Coronary artery (tissue), 2 donors: ENCODE measurements around the gene RBM15B.

Experiments
- DNase-seq: peaks from one replicate; pipeline ENCODE4 v3.0.0-alpha.2; 2017; ENCODE audit warnings: low spot score
- H3K27ac ChIP-seq, 2 donors: fragments of 200-600 bp; sonication (generic); one replicate each; pipeline ENCODE4 v1.5.1; 2016 to 2019
- H3K4me3 ChIP-seq: fragments of 200-600 bp; sonication (generic); 2 replicates; pipeline ENCODE4 v1.5.1; 2016; ENCODE audit warnings: mild to moderate bottlenecking, moderate library complexity
- CTCF ChIP-seq: fragments of 200-600 bp; sonication (generic); IDR thresholded peaks from one replicate; pipeline ENCODE4 v1.5.1; 2019; ENCODE audit warnings: antibody characterized with exemption

RBM15B gene

GRCh38 chr3:51401735-51402134, 10.7 kb downstream of the RBM15B start:
- no peak overlapping the region for H3K4me3 ChIP-seq
- no peak for TF ChIP-seq CTCF
- DNase-seq: no peak
- H3K27ac ChIP-seq: peak overlapping the region in 1 of 2 donors; percentile 36

DNA sequence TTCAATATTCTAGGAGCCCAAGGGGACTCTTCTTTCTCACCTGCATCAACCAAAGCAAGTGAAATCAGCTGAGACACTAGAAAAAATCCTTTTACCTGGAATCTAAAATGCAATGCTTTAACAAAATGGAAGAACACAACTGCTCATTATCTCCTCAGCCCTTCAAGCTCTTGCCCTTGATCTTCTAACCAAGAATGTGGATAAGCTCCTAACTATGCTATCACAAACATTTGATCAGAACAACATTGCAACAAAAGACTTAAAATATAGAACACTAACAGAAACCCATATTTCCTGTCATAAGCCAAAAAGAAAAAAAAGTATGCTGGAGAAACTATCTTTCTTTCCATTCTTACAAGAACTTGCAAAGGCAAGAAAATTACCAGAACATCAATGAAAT, 12.6 kb downstream of the RBM15B start:
- no peak for TF ChIP-seq CTCF
- H3K4me3 ChIP-seq: no peak overlapping the region
- H3K27ac ChIP-seq: no peak overlapping the region
- no peak for DNase-seq

DNA sequence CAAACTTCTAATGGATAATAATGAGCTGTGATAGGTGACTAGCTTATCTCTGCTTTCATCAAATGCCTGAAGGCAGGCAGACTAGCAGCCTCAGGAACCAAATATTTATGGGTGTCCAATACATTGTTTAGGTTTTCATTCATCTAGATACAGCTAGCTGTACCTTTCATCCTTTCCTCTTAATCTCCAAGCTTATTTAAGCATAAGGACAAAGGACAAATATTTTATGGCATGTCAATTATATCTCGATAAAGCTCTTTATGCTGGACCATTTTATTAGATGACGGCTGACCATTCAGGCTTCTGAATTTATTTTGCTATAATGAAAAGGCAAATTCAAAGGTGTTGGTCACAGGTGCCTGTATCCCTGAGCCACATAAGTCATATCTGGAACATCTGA, 16.9 kb downstream of the RBM15B start:
- TF ChIP-seq CTCF: no peak
- no peak for DNase-seq
- H3K27ac ChIP-seq: no peak overlapping the region
- no peak overlapping the region for H3K4me3 ChIP-seq

GRCh38 chr3:51408813-51409212, 17.7 kb downstream of the RBM15B start:
- no peak for DNase-seq
- H3K4me3 ChIP-seq: no peak overlapping the region
- no peak for TF ChIP-seq CTCF
- H3K27ac ChIP-seq: no peak overlapping the region

DNA sequence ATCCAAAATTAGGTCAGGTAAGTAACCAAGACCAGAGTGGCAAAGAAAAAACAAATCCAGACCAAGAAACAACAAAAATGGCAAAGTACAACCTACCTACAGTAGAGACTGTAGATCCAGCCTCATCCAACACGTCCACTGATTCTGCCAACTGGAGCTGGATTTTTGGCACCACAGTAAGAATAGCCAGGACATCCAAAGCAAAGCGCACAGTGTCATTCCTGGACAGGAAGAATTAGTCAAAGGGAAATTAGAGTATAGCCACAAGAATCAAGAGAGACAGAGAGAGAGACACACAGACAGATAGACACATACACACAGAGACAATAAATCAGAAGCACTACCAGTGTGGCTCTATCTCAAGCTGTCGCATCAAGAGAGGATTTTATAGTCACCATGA, 31.1 kb downstream of the RBM15B start:
- no peak for TF ChIP-seq CTCF
- Histone ChIP-seq H3K4me3 (no peak overlapping the region), H3K27ac (no peak overlapping the region)

DNA sequence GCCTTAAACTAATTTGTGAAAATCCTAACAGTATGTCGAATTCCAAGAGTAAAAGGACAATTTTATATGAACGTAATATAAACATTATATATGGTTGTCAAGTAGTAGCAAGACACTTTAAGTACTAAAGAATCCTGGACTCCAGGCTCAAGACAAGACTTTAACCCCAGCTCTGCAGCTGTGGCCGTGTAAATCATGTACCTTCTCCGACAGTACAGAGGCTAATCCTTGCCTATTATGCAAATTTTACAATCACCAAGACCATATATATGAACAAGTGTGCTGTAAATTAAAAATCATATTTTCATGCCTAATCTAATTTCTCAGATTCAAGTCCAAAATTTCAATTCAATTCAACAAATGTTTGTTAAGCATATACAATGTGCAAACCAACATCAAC, 35.8 kb downstream of the RBM15B start:
- TF ChIP-seq CTCF: no peak
- no peak overlapping the region for H3K27ac ChIP-seq
- H3K4me3 ChIP-seq: no peak overlapping the region
- DNase-seq: no peak

More for the DNA sequence above, 31.1 kb downstream of the RBM15B start:
- no peak for DNase-seq

DNA sequence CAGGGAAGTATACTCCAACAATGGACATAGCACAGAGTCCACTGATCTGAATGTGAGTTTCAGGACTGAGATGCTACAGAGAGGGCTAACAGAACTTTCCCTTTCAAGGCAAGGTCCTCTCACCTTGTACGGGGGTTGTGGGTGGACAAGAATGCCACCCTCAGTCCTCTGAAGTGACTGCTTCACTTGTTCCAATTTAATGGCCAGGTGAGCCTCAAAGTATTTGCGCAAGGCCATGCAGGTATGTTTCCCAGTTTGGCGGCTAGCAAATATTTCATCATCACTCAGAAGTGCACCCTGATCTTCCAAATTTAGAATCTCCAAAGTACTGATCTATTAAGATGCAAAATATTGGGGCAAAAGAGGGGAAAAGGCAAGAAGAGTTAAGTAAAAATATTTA, 38.1 kb downstream of the RBM15B start:
- no peak for TF ChIP-seq CTCF
- Histone ChIP-seq H3K4me3 (no peak overlapping the region), H3K27ac (no peak overlapping the region)
- no peak for DNase-seq
